ENCODE data around the gene HEBP1.

The HEBP1 gene

GRCh38 chr12:12945591-12945990, 54.5 kb downstream of the HEBP1 start:
- DNase-seq = no peak

- DNase-seq = no peak
Observed at GRCh38 chr12:12943586-12944260, 56.3 kb downstream of the HEBP1 start.

GRCh38 chr12:12941450-12942350, 58.4 kb downstream of the HEBP1 start:
- DNase-seq = no peak

GRCh38 chr12:12939888-12940287, 60.2 kb downstream of the HEBP1 start:
- DNase-seq = no peak

GRCh38 chr12:12938541-12938940, 61.5 kb downstream of the HEBP1 start:
- no peak for DNase-seq

GRCh38 chr12:12936983-12937491, 63.0 kb downstream of the HEBP1 start:
- no peak for DNase-seq

GRCh38 chr12:12934556-12934955, 65.5 kb downstream of the HEBP1 start:
- no peak for DNase-seq

- no peak for DNase-seq
Observed at GRCh38 chr12:12933742-12934141, 66.3 kb downstream of the HEBP1 start.

GRCh38 chr12:12930633-12931219, 69.3 kb downstream of the HEBP1 start:
- DNase-seq = no peak

- no peak for DNase-seq
Observed at GRCh38 chr12:12929696-12930095, 70.4 kb downstream of the HEBP1 start.

GRCh38 chr12:12927211-12928079, 72.6 kb downstream of the HEBP1 start:
- DNase-seq = peak; percentile 66

GRCh38 chr12:12926571-12927071, 73.4 kb downstream of the HEBP1 start:
- no peak for DNase-seq

GRCh38 chr12:12925388-12925787, 74.7 kb downstream of the HEBP1 start:
- no peak for DNase-seq

Measured in CD4-positive, alpha-beta T cell treated with Interleukin-17A for 4 hours (primary cell).